ENCODE measurements around the gene CABP7. TPM values are rescaled to one million over a fixed set of nuclear protein-coding genes. Genes with fewer than 3 reads are reported as not detected.

Gene CABP7
- total and polyA plus RNA-seq, 2 donors (not counting 3 experiments of a cell fraction or from before 2014, with no cell fraction given) = not detected

- no TSS peak for BruUV-seq (replicated peaks)
- no peaks in the 10 kb centered on the region for H3K79me2 ChIP-seq (ENCODE audit: control insufficient read depth, insufficient read depth, low read length)
- no peaks in the 10 kb centered on the region for H3K9me3 ChIP-seq (replicated peaks; ENCODE audit: control insufficient read depth, insufficient read depth, low read length)
- CTCF ChIA-PET = interaction anchor here (2.1 kb wide), 1 partner anchor 16 kb away, joined by 7 read pairs; no protein-coding TSS in a partner anchor
- H3K9ac ChIP-seq (replicated peaks; ENCODE audit: extremely low read depth, insufficient read depth, low read length) = no peak overlapping the region
- no peaks in the 10 kb centered on the region for H3K9me1 ChIP-seq (replicated peaks; ENCODE audit: control insufficient read depth, extremely low read depth, insufficient read depth, low read length)
- no peaks in the 10 kb centered on the region for H4K20me1 ChIP-seq (replicated peaks; ENCODE audit: control insufficient read depth, extremely low read depth, insufficient read depth, low read length)
- no peak overlapping the region for H2AFZ ChIP-seq (ENCODE audit: low read depth, low read length)
- POLR2A ChIA-PET = no interaction called here
- H3K27me3 ChIP-seq (ENCODE audit: control insufficient read depth in 2 of 2, insufficient read depth in 2 of 2, low read length in 2 of 2) = no peaks in the 10 kb centered on the region
- FAIRE-seq (no peak), DNase-seq (ENCODE audit: low read depth, low spot score) (no peak)
- H3K4me2 ChIP-seq (ENCODE audit: insufficient read depth, low read length) = no peak overlapping the region
- no peak overlapping the region for H3K4me3 ChIP-seq (replicated peaks in 1 of 3; ENCODE audit: insufficient read depth in 1 of 3, low read depth in 1 of 3, low read length in 3 of 3)
- intact Hi-C loops (cut with micrococcal nuclease) (no loop called here), dilution Hi-C loops (cut with MboI; ENCODE audit: extremely low pct_ligation_motif_present, low sequenced_read_pairs) (no loop called here)
- peaks cover 13 to 46% of the 10 kb centered on the region in 2 experiments for H3K36me3 ChIP-seq (ENCODE audit: control insufficient read depth in 2 of 2, extremely low read depth in 1 of 2, insufficient read depth in 2 of 2, low read length in 2 of 2)
- no peaks in the 10 kb centered on the region for H3K4me1 ChIP-seq (ENCODE audit: control insufficient read depth, extremely low read depth, insufficient read depth, low read length)
- TF ChIP-seq MYC (IDR thresholded peaks at IDR 0.05; ENCODE audit: low read depth, low read length) (no peak), POLR2AphosphoS5 (IDR thresholded peaks at IDR 0.05; ENCODE audit: insufficient read depth, low read depth, low read length) (no peak), CTCF (IDR thresholded peaks at IDR 0.05; ENCODE audit: extremely low read depth in 1 of 2, insufficient read depth in 1 of 2, low read depth in 1 of 2, low read length in 2 of 2) (no peak), FOS (IDR thresholded peaks at IDR 0.05; ENCODE audit: borderline replicate concordance, insufficient read depth, low read length) (no peak), JUN (IDR thresholded peaks at IDR 0.05; ENCODE audit: borderline replicate concordance, insufficient read depth, insufficient read length, low read depth) (no peak), MAX (IDR thresholded peaks at IDR 0.05; ENCODE audit: insufficient read depth, insufficient read length) (no peak), POLR2A (IDR thresholded peaks at IDR 0.05; ENCODE audit: low read depth, low read length) (no peak), EZH2 (IDR thresholded peaks at IDR 0.05; ENCODE audit: borderline replicate concordance, low read depth, low read length, severe bottlenecking) (no peak), GATA2 (IDR thresholded peaks at IDR 0.05; ENCODE audit: insufficient read depth, insufficient read length, low read depth, low read length) (no peak)
- no peak overlapping the region for H3K27ac ChIP-seq (ENCODE audit: insufficient read depth, low read depth, low read length)
Observed at GRCh38 chr22:29674121-29674520, 45.7 kb upstream of the CABP7 start.

All from endothelial cell of umbilical vein (primary cell).